K562 (cell line): ENCODE data around the gene TMEM255A. TPM values are rescaled to one million over a fixed set of nuclear protein-coding genes. Genes with fewer than 3 reads are reported as not detected.

ENCODE experiments used
- ATAC-seq: fragments of 200-7000 bp; cut with Tn5 transposase; 3 replicates; pipeline ENCODE4 v1.9.1; 2020; ENCODE audit warnings: moderate library complexity
- BruUV-seq: library from RNA; stranded (reverse); fragments of 400-500 nt; replicated peaks from 2 replicates; lab custom pipeline; 2021; lab: Mats Ljungman, UMichigan
- CTCF ChIA-PET: fragments of 300-600 bp; formaldehyde crosslinking; extraction: SDS; loops from one replicate; lab custom pipeline; 2021; ENCODE audit warnings: low intra/inter-chr PET ratio; lab: Yijun Ruan, JAX
- POLR2A ChIA-PET: fragments of 300-600, 350-650 bp; sonication (Branson Sonifier 250); formaldehyde crosslinking; extraction: SDS; loops from one replicate; lab custom pipeline; 2021; ENCODE audit warnings: antibody characterized with exemption, inconsistent platforms; lab: Yijun Ruan, JAX
- DNase-seq, 4 experiments: peaks; one replicate each; pipeline versions ENCODE4 v3.0.0 to v3.0.0-alpha.2; 2011 to 2018; ENCODE audit warnings: low spot score in 3 of 4, mixed read lengths in 3 of 4; ENCODE audit errors: extremely low read depth in 1 of 4
- FAIRE-seq: peaks from 2 replicates; lab custom pipeline; 2011; peaks lifted over from hg19 to GRCh38; lab: Jason Lieb, UNC
- H2AFZ ChIP-seq: 2 replicates; pipeline ENCODE4 v1.6.0; 2011; ENCODE audit warnings: low read depth, low read length, control low read depth, inconsistent platforms
- H3K27ac ChIP-seq: fragments of 200-600 bp; 3 replicates; pipeline ENCODE4 v1.8.0; 2011; ENCODE audit warnings: low read depth, mild to moderate bottlenecking, control low read depth, inconsistent platforms, low read length, moderate library complexity, mixed read lengths; ENCODE audit errors: extremely low read depth
- H3K27me3 ChIP-seq, 2 experiments: fragments of 300-600 bp in 1 of 2; 2 replicates in 1 of 2; 3 replicates in 1 of 2; pipeline versions ENCODE4 v1.6.0 to v1.8.0; 2011; ENCODE audit warnings: inconsistent platforms in 2 of 2, low read length in 2 of 2, mild to moderate bottlenecking in 1 of 2, mixed read lengths in 1 of 2, moderate library complexity in 1 of 2; ENCODE audit not compliant: control insufficient read depth in 2 of 2, insufficient read depth in 2 of 2
- H3K36me3 ChIP-seq: fragments of 300-600 bp; 3 replicates; pipeline ENCODE4 v1.8.0; 2011; ENCODE audit warnings: mild to moderate bottlenecking, low read length, inconsistent platforms; ENCODE audit not compliant: control insufficient read depth, insufficient read depth
- H3K4me1 ChIP-seq, 2 experiments: fragments of 200-600 bp in 1 of 2; replicated peaks in 1 of 2; 2 replicates in 1 of 2; 3 replicates in 1 of 2; pipeline versions ENCODE4 v1.5.1 to v1.8.0; 2011; ENCODE audit warnings: inconsistent platforms in 2 of 2, low read length in 2 of 2, mild to moderate bottlenecking in 1 of 2, mixed read lengths in 1 of 2, moderate library complexity in 1 of 2; ENCODE audit not compliant: control insufficient read depth in 2 of 2, insufficient read depth in 2 of 2
- H3K4me2 ChIP-seq: 2 replicates; pipeline ENCODE4 v1.6.1; 2011; ENCODE audit warnings: low read length, control low read depth, inconsistent platforms, mixed read lengths; ENCODE audit not compliant: insufficient read depth
- H3K4me3 ChIP-seq: fragments of 200-600 bp; sonication (generic), shearing (Covaris generic); 2 replicates; pipeline ENCODE4 v1.5.1; 2016; ENCODE audit warnings: control low read depth, inconsistent platforms
- H3K79me2 ChIP-seq: fragments of 200-600 bp; 3 replicates; pipeline ENCODE4 v1.8.0; 2011; ENCODE audit warnings: low read length, inconsistent platforms; ENCODE audit not compliant: control insufficient read depth, insufficient read depth
- H3K9ac ChIP-seq, 2 experiments: 2 replicates each; pipeline versions ENCODE4 v1.6.0 to v1.6.1; 2011; ENCODE audit warnings: low read depth in 2 of 2, low read length in 2 of 2, control low read depth in 1 of 2, inconsistent platforms in 1 of 2, mild to moderate bottlenecking in 1 of 2, mixed read lengths in 1 of 2; ENCODE audit not compliant: insufficient read depth in 1 of 2
- H3K9me1 ChIP-seq: one replicate; pipeline ENCODE4 v1.6.0; 2011; ENCODE audit warnings: inconsistent platforms, mild to moderate bottlenecking, low read length, moderate library complexity; ENCODE audit not compliant: control insufficient read depth, insufficient read depth
- H3K9me3 ChIP-seq: replicated peaks from 2 replicates; pipeline ENCODE4 v1.5.1; 2011; ENCODE audit warnings: low read depth, low read length, inconsistent platforms; ENCODE audit not compliant: control insufficient read depth, insufficient read depth
- H4K20me1 ChIP-seq: replicated peaks from 2 replicates; pipeline ENCODE4 v1.6.1; 2011; ENCODE audit warnings: low read length, inconsistent platforms, mixed read lengths; ENCODE audit not compliant: control insufficient read depth, insufficient read depth
- MCM2 ChIP-seq: fragments of 450-650 bp; IDR thresholded peaks from 2 replicates; pipeline ENCODE4 v1.6.1; 2017; ENCODE audit warnings: low read depth, mild to moderate bottlenecking
- RCOR1 ChIP-seq, 2 experiments: IDR thresholded peaks; 2 replicates each; pipeline ENCODE4 v1.6.1; 2012; ENCODE audit warnings: low read depth in 2 of 2, low read length in 2 of 2, borderline replicate concordance in 1 of 2, improper control_type of control experiment in 1 of 2
- SMARCC2 ChIP-seq: fragments of 450-650 bp; IDR thresholded peaks from 2 replicates; pipeline ENCODE4 v1.6.1; 2017; ENCODE audit warnings: antibody characterized with exemption, moderate library complexity, mild to moderate bottlenecking, low read depth
- TEAD1 ChIP-seq, 2 experiments: fragments of 450-650 bp in 1 of 2; sonication (generic) in 1 of 2; formaldehyde crosslinking; IDR thresholded peaks; 2 replicates each; pipeline versions ENCODE4 v1.4.0 to v1.8.0; 2020 to 2022; ENCODE audit warnings: mild to moderate bottlenecking in 2 of 2, missing genetic modification reagents in 1 of 2
- TGIF2 ChIP-seq: sonication (generic); formaldehyde crosslinking; IDR thresholded peaks from 2 replicates; pipeline ENCODE4 v1.8.1; 2022; ENCODE audit warnings: mild to moderate bottlenecking, missing genetic modification reagents, moderate library complexity
- ZNF696 ChIP-seq: fragments of 250-450 bp; sonication (Bioruptor Pico); conservative IDR thresholded peaks from 2 replicates; pipeline ENCODE4 v1.4.0; 2020; ENCODE audit warnings: mild to moderate bottlenecking, moderate library complexity
- WGBS: fragments of 100-300 bp; shearing (Covaris generic); methylation state at CpG from one replicate; pipeline ENCODE4 v1.1.6; 2016; ENCODE audit warnings: low coverage, mixed read lengths; ENCODE audit not compliant: insufficient coverage; ENCODE audit errors: missing lambda C conversion rate; 5-methylcytosine and 5-hydroxymethylcytosine counted together
- in situ Hi-C: fragments of 300-500 bp; cut with MboI; formaldehyde crosslinking; loops from 4 replicates; pipeline ENCODE4 v1.15.0; 2018; ENCODE audit warnings: inconsistent platforms, mixed read lengths
- intact Hi-C: fragments of 100-400 bp; cut with micrococcal nuclease; formaldehyde crosslinking; loops from 2 replicates; pipeline ENCODE4 v1.14.2; 2022
- polyA plus RNA-seq, 8 experiments: library from polyadenylated mRNA; depleted of rRNA in 4 of 8; stranded (reverse) in 5 of 8; unstranded in 3 of 8; fragments of >200 nt; fragmentation: Nextera tagmentation in 2 of 8; fragmentation: Illumina TruSeq in 1 of 8; extraction: Ambion mirVana in 2 of 8; extraction: Trizol in 1 of 8; gene quantifications; 2 replicates each; pipeline versions ENCODE4 v1.2.1 to v1.2.3, GENCODE V29; 2011 to 2014; ENCODE audit warnings: inconsistent platforms in 1 of 8, missing spikeins in 1 of 8
- total RNA-seq, 7 experiments: library from RNA; depleted of rRNA in 6 of 7; stranded (reverse); fragments of >200 nt in 6 of 7; fragmentation: Illumina TruSeq in 2 of 7; extraction: Trizol in 2 of 7; gene quantifications; 2 replicates each; pipeline versions ENCODE4 v1.2.1 to v1.2.3, GENCODE V29; 2011 to 2021; ENCODE audit warnings: low replicate concordance in 1 of 7
- TF ChIP-seq, protein P1 (sequence below), 2 experiments: fragments of 450-650 bp; IDR thresholded peaks; 2 replicates each; pipeline ENCODE4 v1.6.1; 2016
- TF ChIP-seq, protein P2 (sequence below): fragments of 450-650 bp; formaldehyde crosslinking; conservative IDR thresholded peaks from 2 replicates; pipeline ENCODE4 v1.4.0; 2022; ENCODE audit warnings: mild to moderate bottlenecking, missing genetic modification characterization

The TMEM255A gene
- total and polyA plus RNA-seq, 9 of the 15 experiments (the other 6 are each of a cell fraction or from before 2014, with no cell fraction given), result 0.01 TPM; not detected in 8

DNA sequence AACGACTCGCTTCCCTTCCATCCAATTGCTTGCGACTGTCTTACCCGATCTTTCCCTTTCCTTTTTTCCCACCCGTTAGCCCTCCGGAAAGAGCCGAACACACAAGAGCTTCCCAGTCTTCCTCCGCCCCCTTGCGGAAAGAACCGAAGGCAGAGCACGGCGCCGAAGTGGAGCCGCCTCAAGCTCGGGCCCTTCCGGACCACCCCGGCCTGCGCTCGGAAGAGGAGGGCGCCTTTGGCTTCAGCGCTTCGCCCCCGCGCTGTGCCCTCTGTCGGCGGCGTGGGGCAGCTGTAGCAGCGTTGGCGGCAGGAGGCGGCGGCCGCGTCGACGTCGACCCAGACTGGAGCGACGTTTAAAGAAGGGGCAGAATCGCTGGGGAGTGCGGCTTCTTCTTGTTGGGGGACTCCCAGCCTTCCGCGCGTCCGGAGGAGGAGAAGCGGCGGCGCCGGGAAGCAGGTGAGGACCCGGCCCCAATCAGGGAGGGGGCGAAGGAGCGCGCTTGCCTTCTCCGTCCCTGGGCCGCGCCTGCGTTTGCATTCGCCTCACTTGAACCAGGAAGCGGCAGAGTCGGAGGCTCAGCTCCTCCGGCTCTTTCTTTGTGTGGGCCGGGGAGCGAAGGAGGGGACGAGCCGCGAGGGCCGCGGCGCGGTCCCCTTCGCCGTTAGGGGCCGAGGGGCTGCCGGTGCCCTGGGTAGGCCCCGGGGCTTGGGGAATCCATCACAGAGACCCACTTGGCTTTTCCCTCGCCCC lies 60.6 kb downstream of the TMEM255A start, which contains the start of gene ZBTB33:
Gene ZBTB33 (plus strand): TSS at position 291 of the 750 bp plus-strand sequence. CDS start 2,604 bp downstream, outside the sequence.
- peak within 1 kb of the TSS; percentile 87 to 97 for H3K9ac ChIP-seq
- peaks cover 33% of the 10 kb centered on the region for H3K36me3 ChIP-seq
- H3K79me2 ChIP-seq, result peaks cover 42% of the 10 kb centered on the region
- CTCF ChIA-PET, result interaction anchor here (0.8 kb wide), 1 partner anchor 113 kb away, joined by 3 read pairs; no protein-coding TSS in a partner anchor
- H3K4me2 ChIP-seq, result peak within 1 kb of the TSS; percentile 85
- no peaks in the 10 kb centered on the region for H3K27me3 ChIP-seq
- H3K27ac ChIP-seq, result peak within 1 kb of the TSS; percentile 91
- under 1% methylated on average over 33 of the region's 75 CpGs for WGBS
- BruUV-seq, result no TSS peak
- no peaks in the 10 kb centered on the region for H3K9me1 ChIP-seq
- peaks cover 5 to 6% of the 10 kb centered on the region in 2 experiments; a peak in 2 of 5 replicates for H3K4me1 ChIP-seq
- peak within 1 kb of the TSS; percentile 90 for H2AFZ ChIP-seq
- H3K4me3 ChIP-seq, result peak within 1 kb of the TSS; percentile 77
- H3K9me3 ChIP-seq, result no peaks in the 10 kb centered on the region
- peak; percentile 88 to 96 (median 92) for DNase-seq
- H4K20me1 ChIP-seq, result no peaks in the 10 kb centered on the region; the same call in 1 of the 2 replicates
- FAIRE-seq, result peak; percentile 95
- ATAC-seq, result peak; percentile 99
- intact Hi-C loops (loop anchor here (5.0 kb wide), 1 partner anchor 52 kb away; no protein-coding TSS in a partner anchor), in situ Hi-C loops (no loop called here)
- POLR2A ChIA-PET, result interaction anchor here (0.6 to 1.7 kb wide), 4 partner anchors 10 to 214 kb away, joined by 3 to 15 read pairs (median 3); no protein-coding TSS in a partner anchor
- TF ChIP-seq, protein P1, sequence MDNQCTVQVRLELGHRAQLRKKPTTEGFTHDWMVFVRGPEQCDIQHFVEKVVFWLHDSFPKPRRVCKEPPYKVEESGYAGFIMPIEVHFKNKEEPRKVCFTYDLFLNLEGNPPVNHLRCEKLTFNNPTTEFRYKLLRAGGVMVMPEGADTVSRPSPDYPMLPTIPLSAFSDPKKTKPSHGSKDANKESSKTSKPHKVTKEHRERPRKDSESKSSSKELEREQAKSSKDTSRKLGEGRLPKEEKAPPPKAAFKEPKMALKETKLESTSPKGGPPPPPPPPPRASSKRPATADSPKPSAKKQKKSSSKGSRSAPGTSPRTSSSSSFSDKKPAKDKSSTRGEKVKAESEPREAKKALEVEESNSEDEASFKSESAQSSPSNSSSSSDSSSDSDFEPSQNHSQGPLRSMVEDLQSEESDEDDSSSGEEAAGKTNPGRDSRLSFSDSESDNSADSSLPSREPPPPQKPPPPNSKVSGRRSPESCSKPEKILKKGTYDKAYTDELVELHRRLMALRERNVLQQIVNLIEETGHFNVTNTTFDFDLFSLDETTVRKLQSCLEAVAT (IDR thresholded peaks at IDR 0.05), result no peak
- TF ChIP-seq SMARCC2 (no peak), ZNF696 (CRISPR knock-in tag) (no peak), TGIF2 (CRISPR knock-in tag) (peak; percentile 70; the same call in 1 of the 2 replicates), MCM2 (no peak), RCOR1 (IDR thresholded peaks at IDR 0.05; ENCODE audit: borderline replicate concordance in 1 of 2, low read depth in 2 of 2, low read length in 2 of 2) (peak in 1 of 2 experiments; percentile 36; a peak in 2 of 4 replicates), TEAD1 (CRISPR knock-in tag; IDR thresholded peaks at IDR 0.05) (0 out of 4 replicates have a peak, but pooled peaks of 1 of the 2 experiments have one; percentile 53)
- TF ChIP-seq, protein P2, sequence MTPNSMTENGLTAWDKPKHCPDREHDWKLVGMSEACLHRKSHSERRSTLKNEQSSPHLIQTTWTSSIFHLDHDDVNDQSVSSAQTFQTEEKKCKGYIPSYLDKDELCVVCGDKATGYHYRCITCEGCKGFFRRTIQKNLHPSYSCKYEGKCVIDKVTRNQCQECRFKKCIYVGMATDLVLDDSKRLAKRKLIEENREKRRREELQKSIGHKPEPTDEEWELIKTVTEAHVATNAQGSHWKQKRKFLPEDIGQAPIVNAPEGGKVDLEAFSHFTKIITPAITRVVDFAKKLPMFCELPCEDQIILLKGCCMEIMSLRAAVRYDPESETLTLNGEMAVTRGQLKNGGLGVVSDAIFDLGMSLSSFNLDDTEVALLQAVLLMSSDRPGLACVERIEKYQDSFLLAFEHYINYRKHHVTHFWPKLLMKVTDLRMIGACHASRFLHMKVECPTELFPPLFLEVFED (CRISPR knock-in tag), result no peak
